Right ventricle myocardium inferior (tissue), 1 donor: ENCODE results near the gene IL4I1. TPM values are rescaled to one million over a fixed set of nuclear protein-coding genes. Genes with fewer than 3 reads are reported as not detected.
A peak's percentile ranks its signal among the peaks of the same experiment; 100 is the strongest.

Experiments
- ATAC-seq: fragments of 200-7000 bp; cut with Tn5 transposase; one replicate; pipeline ENCODE4 v1.9.1; 2020; ENCODE audit warnings: mild to moderate bottlenecking, moderate library complexity
- DNase-seq: peaks from one replicate; pipeline ENCODE4 v3.0.0; 2021; ENCODE audit errors: missing footprints
- intact Hi-C: fragments of 100-400 bp; cut with DNase I; formaldehyde crosslinking; loops from one replicate; pipeline ENCODE4 v1.11.0; 2022
- total RNA-seq: library from RNA; stranded (reverse); fragmentation: NEBNext Ultra II Directional; extraction: Animal tissue kit (Norgen Biotek cat#: 25700); gene quantifications from one replicate; pipeline ENCODE4 v1.2.1, GENCODE V29; 2021
- donor health status: DM: no; HTN: yes; CAD: no; lungs with severe emphysema.

Gene IL4I1
- total RNA-seq, 1 donor from 2014 or later, result 0.30 TPM

DNA sequence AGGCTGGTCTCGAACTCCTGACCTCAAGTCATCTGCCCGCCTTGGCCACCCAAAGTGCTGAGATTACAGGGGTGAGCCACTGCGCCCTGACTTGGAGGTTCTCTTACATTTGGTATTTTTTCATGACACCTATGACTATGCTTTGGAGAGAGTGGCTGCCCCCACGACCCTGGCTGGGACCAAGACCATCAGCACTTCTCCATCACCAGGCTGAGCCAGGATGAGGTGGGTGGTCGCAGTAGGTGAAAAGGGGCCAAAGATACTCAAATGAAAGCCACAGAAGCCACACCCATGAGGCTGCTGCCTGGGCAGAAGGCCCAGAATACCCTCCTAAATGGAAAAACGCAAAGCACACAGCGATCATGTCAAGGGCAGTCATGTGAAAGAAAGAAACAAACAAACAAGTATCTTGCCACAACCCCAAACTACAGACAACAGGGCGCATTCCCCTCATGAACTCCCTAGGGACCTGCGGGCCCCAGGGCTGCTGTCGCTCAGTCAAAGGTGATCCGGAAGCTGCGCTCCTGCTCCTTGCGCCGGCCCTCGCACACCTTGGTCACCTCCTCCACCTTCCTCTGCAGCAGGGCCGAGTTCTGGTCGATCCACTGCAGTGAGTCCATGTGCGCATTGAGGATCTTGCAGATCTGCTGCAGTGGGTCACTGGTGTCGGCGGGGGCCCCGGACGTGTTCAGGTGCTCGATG is 11.2 kb upstream of the IL4I1 start:
- intact Hi-C loops, result no loop called here
- ATAC-seq (no peak), DNase-seq (peak; percentile 48)

DNA sequence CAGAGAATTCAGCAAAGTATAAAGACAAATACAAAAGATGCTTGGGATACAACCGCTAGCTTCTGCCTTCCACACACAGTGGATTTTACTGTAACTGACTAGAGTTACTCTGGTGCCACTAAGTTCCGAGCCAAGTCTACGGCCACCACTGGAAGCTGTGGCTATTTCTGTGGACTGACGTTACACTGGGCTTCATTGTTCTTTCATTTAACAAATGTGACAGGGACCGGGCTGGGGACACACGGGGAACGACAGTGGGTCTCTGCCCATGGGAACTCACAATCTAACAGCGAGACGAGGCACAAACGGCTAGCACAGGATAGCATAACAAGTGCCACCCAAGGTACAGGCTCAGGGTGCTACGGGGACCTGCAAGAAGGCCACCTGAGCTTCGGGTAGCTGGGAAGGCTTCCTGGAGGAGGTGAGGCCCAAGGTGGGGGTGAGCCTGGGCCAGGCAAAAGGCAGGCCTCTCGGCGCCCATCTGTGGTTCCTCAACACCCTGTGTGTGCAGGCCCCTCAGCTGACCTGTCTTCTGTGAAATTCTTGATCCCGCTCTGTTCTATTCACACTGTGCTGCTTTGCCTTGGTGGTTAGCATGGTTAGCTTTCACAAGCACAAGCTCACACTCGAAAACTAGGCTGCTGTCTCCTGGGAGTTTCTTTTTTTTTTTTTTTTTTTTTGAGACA is 10.3 kb upstream of the IL4I1 start:
- DNase-seq, result peak; percentile 45
- intact Hi-C loops, result no loop called here
- ATAC-seq, result no peak

GRCh38 chr19:49904136-49904535 is 7.4 kb upstream of the IL4I1 start:
- DNase-seq (no peak), ATAC-seq (no peak)
- intact Hi-C loops, result no loop called here

DNA sequence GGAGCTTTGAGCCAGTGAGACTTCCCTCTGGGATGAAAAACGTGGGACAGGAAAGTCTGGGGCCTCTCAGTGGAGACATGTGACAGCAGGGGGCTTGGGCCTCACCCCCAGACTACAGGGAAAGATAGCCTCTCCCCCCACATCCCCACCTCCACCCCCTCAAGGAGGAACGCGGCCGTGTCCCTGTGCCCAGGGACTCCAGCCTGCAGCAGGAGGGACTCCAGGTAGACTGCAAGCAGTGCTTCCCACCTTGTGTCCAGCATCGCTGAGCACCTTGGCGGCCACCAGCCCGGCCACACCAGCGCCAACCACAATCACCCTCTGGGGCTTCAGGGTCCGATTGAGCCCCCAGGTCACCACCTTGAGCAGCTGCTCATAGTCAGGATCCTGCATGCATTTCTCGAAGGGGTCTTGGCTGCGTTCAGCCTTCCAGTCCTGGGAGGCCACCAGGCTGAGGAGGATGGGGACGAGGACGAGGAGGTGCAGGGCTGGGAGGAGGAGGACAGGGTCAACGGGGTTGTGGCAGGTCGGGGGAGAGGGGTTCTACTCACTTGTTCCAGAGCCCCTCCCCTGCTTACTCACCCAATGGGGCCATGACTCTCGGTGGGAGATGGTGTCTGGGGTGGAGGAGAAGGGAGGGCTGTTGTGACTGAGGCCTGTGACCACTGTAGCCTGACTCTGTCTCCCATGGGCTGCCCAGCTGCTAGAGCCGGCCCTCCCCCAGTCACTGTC is 955 bp downstream of the IL4I1 start:
- intact Hi-C loops, result no loop called here

GRCh38 chr19:49894879-49895565 is 1.7 kb downstream of the IL4I1 start:
- no peak for ATAC-seq
- intact Hi-C loops, result no loop called here
- no peak for DNase-seq

More for the DNA sequence above, 955 bp downstream of the IL4I1 start:
- no peak for DNase-seq
- no peak for ATAC-seq

DNA sequence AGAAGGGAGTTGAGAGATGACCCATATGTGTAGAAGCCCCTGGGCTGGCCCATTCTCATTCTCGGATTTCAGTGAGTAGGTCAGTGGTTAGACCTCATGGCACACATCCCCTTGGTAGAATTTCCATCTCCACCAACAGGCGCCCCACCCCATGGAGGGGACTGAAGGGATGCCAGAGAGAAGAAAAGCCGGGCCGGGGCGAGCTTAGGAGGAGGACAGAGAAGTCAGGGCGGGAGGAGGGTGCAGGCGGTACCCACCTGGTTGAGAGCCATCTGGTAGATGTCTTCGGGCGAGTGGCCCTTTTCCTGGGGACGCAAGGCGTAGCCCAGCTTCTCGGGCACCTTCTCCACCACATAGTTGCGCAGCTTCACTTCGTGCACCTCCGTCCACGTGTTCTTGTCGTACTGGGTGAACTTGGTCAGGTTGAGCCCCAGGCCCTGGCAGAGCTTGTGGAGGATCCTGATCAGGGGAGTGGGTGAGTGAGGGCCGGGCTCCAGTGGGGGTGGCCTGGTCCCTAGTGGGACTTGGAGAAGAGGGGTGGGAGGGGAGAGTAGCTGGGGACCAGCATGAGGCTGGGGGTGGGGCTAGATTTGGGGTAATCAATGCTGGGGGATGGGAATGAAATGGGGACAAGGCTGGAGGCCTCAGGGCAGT is 2.5 kb downstream of the IL4I1 start:
- intact Hi-C loops, result no loop called here
- DNase-seq, result no peak
- no peak for ATAC-seq

GRCh38 chr19:49892716-49893115 is 4.0 kb downstream of the IL4I1 start:
- ATAC-seq, result no peak
- intact Hi-C loops, result no loop called here

GRCh38 chr19:49891393-49891792 is 5.3 kb downstream of the IL4I1 start:
- intact Hi-C loops, result no loop called here
- ATAC-seq, result no peak
- no peak for DNase-seq

More at GRCh38 chr19:49892716-49893115, 4.0 kb downstream of the IL4I1 start:
- DNase-seq, result no peak

DNA sequence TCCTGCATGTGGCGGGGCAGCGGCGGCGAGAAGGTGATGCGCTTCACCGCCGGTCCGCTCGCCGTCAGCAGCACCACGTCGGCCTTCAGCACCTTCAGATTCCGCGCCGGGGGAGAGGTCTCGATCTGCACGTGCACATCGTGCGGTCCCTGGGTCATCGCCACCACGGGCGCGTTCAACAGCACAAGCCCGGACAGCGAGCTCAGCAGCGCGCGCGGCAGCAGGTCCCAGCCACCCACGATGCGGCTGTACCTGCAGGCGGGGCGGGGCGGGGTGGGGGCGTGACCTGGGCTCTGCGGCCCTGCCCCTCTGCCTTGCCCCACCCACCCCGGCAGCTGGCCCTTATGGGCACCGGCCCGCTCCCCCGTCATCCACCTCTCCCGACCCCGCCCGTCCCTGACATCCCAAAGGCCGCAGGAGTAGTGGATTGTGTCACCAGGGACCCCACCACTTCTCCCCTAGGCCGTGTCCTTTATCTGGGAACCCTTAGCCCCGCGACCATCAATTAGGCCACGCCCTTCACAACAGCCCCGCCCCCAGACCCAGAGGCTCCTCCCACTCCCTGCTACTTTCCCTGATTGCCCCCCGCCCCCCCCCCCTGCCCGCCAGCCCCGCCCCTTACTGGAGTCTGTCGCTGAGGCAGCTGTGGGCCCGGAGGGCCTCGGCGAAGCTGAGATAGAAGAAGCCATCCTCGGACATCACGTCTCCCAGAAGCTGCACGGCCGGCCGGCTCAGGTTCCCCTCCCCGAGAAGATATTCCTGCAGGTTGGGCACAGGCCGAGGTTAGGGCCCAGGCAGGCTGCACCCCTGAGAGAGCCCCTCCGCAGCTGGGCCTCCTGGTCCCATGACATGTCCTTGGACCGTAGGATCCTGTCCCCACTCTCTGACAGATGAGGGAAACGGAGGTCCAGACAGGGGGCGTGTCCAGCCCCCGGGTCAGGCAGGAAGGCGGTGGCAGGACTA is 6.1 kb downstream of the IL4I1 start:
- ATAC-seq, result peak; percentile 11
- intact Hi-C loops, result no loop called here
- DNase-seq, result no peak

GRCh38 chr19:49889687-49890348 is 6.9 kb downstream of the IL4I1 start:
- intact Hi-C loops, result no loop called here
- ATAC-seq (peak; percentile 68), DNase-seq (peak; percentile 91)

DNA sequence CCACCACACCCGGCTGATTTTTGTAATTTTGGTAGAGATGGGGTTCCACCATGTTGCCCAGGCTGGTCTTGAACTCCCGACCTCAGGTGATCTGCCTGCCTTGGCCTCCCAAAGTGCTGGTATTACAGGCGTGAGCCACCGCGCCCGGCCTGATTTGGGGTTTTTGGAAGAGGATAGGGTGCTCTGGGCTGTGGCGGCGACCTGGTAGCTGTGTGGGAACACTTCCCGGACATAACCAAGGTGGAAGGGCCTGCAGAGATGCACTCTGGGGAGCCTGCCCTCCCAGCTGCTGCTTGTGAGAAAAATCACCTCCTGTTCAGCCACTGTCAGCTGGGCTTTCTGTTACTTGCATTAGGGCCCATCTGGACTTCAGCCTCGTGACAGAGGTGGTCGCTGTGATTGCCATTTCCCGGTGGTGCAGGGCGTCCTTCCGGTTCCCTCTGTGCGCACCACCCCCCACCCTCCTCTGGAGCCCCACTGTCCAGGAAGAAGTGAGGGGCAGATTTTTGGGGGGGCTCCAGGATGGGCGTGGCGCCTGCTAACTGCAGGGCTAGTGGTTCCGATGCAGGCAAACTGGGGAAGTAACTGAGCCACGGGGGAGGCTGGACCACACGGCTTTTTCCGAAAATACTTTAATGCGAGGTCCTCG is 7.5 kb downstream of the IL4I1 start:
- DNase-seq, result no peak
- intact Hi-C loops, result no loop called here
- ATAC-seq, result no peak

GRCh38 chr19:49888510-49888824 is 8.2 kb downstream of the IL4I1 start:
- no peak for DNase-seq
- intact Hi-C loops, result no loop called here

GRCh38 chr19:49887665-49888509 is 8.8 kb downstream of the IL4I1 start:
- DNase-seq (no peak), ATAC-seq (no peak)
- intact Hi-C loops, result no loop called here

More at GRCh38 chr19:49888510-49888824, 8.2 kb downstream of the IL4I1 start:
- ATAC-seq, result no peak

- no peak for ATAC-seq
- intact Hi-C loops, result no loop called here
- DNase-seq, result no peak
Measured at GRCh38 chr19:49887037-49887664, 9.5 kb downstream of the IL4I1 start.

DNA sequence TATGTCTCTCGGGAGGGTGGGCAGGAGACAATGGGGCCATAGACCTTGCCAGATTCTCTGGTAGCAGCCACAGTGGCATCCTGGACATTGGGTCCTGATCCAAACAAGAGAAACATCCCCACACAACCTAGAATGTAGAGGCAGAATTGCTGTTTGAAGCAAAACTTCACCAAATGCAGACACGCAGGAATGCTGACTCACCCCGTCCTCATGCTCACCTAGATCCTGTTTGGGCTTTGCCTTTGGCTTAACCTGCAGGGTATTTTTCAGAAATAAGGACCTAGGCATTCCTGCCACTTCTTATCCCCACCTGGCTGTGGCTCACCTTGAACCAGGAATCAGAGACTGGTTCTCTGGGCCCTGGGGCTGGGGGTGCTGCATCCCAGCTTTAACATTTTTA is 11.9 kb downstream of the IL4I1 start:
- DNase-seq, result no peak
- ATAC-seq, result no peak
- intact Hi-C loops, result no loop called here

GRCh38 chr19:49884109-49884508 is 12.6 kb downstream of the IL4I1 start:
- intact Hi-C loops, result no loop called here
- DNase-seq, result no peak
- ATAC-seq, result no peak
